ENCODE results near the gene SLX9. TPM values are rescaled to one million over a fixed set of nuclear protein-coding genes. Genes with fewer than 3 reads are reported as not detected.

Gene SLX9, protein sequence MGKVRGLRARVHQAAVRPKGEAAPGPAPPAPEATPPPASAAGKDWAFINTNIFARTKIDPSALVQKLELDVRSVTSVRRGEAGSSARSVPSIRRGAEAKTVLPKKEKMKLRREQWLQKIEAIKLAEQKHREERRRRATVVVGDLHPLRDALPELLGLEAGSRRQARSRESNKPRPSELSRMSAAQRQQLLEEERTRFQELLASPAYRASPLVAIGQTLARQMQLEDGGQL
- 10 to 100 TPM; 60.7 to 64.6 TPM for total RNA-seq

DNA sequence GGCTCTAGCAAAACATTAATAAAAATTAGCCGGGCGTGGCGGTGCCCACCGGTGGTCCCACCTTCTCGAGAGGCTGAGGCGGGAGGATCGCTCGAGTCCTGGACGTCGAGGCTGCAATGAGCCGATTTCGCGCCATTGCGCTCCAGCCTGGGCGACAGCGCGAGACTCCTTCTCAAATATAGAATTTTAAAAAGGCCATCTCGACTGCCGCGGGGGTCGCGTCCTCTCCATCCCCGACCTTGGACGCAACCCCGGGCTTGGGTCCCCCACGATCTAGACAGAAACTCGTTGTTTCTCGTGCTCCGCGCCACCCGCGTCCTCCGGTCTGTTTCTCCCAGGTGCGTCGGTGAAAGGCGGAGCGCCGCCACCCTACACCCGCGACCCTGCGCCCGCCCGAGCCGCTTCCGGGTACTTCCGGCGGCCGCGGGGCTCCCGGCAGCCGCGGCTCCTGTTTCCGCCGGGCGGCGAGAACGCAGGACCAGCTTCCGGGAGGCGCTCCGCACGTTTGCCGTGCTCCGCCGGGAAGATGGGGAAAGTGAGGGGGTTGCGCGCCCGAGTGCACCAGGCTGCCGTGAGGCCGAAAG, at the start of gene SLX9:
Gene SLX9, plus strand, starts transcription at position 498 of the 584 bp plus-strand sequence. Its CDS starts 29 bp downstream, at position 527.
- Mint-ChIP-seq H3K27me3 (no peaks in the 10 kb centered on the region), H3K9me3 (no peaks in the 10 kb centered on the region)

DNA sequence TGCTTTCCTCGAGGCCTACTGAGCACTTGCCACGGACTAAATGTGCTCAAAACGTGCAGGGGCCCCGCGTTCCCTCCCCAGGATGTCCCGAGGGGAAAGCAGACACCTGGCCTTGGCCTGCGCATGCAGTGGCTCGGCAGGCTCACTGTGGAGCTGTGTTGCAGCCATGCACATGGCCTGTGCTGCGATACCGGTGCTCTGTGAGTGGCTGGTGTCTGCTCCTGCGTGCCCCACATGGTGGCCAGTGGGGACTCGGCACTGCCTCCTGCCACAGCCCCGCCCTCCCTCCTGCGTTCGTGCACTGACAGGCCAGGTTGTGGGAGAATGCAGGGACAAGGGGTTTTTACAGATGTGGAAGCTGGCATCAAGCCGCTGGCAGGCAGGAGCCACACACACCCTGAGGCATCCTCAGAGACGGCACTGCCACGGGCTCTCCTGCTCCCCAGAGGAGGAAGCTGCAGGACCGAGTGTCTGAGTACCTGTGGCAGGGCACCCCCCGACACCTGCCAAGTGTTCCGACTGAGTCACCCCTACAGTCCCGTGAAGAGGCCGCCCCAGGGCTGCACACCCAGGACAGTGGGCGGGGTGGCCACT, 49.4 kb upstream of the SLX9 start:
- ChIA-PET POLR2A (interaction anchor here (1.1 kb wide), 1 partner anchor 28 kb away, joined by 3 read pairs; no protein-coding TSS in a partner anchor), CTCF (no interaction called here)
- H3K36me3 Mint-ChIP-seq = peaks cover 2% of the 10 kb centered on the region
- peaks cover 13% of the 10 kb centered on the region for H3K4me1 Mint-ChIP-seq (ENCODE audit: low read depth)
- H3K27me3 Mint-ChIP-seq = no peaks in the 10 kb centered on the region
- peak overlapping the region; percentile 23 for H3K27ac Mint-ChIP-seq
- no peak for DNase-seq
- intact Hi-C loops (cut with micrococcal nuclease) = no loop called here
- no peaks in the 10 kb centered on the region for H3K9me3 Mint-ChIP-seq
- H3K4me3 Mint-ChIP-seq = no peak overlapping the region

More for the DNA sequence above, at the start of gene SLX9:
- Mint-ChIP-seq H3K27ac (peak within 1 kb of the TSS; percentile 79), H3K36me3 (peaks cover 16% of the 10 kb centered on the region), H3K4me3 (peak within 1 kb of the TSS; percentile 82), H3K4me1 (ENCODE audit: low read depth) (peaks cover 36% of the 10 kb centered on the region)
- peak; percentile 88 for DNase-seq
- CTCF ChIA-PET = interaction anchor here (0.9 to 2.9 kb wide), 8 partner anchors 8 to 429 kb away, joined by 3 to 22 read pairs (median 6); no protein-coding TSS in a partner anchor
- POLR2A ChIA-PET = interaction anchor here (0.8 to 2.6 kb wide), 6 partner anchors 12 to 147 kb away, joined by 3 to 13 read pairs (median 4); no protein-coding TSS in a partner anchor
- intact Hi-C loops (cut with micrococcal nuclease) = no loop called here

DNA sequence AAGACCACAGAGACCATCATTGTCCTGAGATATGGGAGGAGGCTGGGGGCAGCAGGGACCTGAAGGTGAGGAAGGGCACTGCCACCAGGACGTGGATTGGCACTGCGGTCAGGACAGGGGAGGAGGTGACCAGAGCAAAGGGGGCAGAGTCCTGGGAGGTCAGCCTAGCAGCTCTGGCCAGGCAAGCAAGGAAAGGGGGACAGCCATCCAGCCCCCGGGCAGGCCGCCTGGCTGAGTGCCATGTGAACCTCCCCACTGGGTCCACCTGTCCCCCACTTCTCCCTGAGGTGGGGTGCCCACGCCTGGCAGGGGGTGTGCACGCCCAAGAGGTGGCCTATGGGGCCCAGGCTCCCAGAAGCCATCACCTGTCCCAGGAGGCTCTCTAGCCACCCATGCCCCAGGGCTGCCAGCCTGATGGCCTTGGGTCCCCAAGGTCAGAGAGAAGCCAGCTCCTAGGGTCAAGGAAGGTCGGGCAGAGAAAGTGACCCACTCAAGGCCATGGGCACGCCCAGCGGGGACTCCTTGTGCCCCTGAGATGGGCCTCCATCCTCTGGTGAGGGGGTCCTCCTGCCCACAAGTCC, 48.8 kb upstream of the SLX9 start:
- Mint-ChIP-seq H3K4me1 (ENCODE audit: low read depth) (peaks cover 13% of the 10 kb centered on the region), H3K36me3 (peaks cover 3% of the 10 kb centered on the region), H3K4me3 (no peak overlapping the region), H3K27me3 (no peaks in the 10 kb centered on the region), H3K9me3 (no peaks in the 10 kb centered on the region), H3K27ac (peak overlapping the region; percentile 23)
- CTCF ChIA-PET = no interaction called here
- intact Hi-C loops (cut with micrococcal nuclease) = no loop called here
- no peak for DNase-seq
- POLR2A ChIA-PET = interaction anchor here (1.1 kb wide), 1 partner anchor 28 kb away, joined by 3 read pairs; no protein-coding TSS in a partner anchor

DNA sequence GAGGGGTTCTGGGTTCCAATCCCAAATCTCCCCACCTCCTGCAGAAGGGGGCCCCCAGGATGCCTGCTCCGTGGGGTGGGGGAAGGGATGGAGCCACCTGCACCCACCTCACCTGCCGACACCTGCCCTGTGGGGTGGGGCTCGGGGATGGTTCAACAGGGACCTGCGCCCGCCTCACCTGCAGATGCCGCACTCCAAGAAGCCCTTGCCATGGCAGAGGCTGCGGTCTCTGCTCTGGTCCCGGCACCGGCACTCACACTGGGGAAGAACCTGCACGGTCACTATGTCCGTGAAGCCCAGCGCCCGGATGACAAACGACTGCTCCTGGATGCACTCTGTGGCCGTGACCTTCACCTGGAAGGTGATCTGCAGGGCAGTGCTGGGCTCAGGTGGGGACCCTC, 48.2 kb upstream of the SLX9 start:
- H3K27me3 Mint-ChIP-seq = no peaks in the 10 kb centered on the region
- ChIA-PET CTCF (interaction anchor here (0.9 to 6.3 kb wide), 6 partner anchors 8 to 382 kb away, joined by 3 to 76 read pairs (median 6); no protein-coding TSS in a partner anchor), POLR2A (no interaction called here)
- intact Hi-C loops (cut with micrococcal nuclease) = loop anchor here (1.0 kb wide), 2 partner anchors 23 to 41 kb away; no protein-coding TSS in a partner anchor
- H3K9me3 Mint-ChIP-seq = no peaks in the 10 kb centered on the region
- DNase-seq = no peak
- no peak overlapping the region for H3K27ac Mint-ChIP-seq
- H3K36me3 Mint-ChIP-seq = peaks cover 6% of the 10 kb centered on the region
- no peak overlapping the region for H3K4me3 Mint-ChIP-seq
- peaks cover 13% of the 10 kb centered on the region for H3K4me1 Mint-ChIP-seq (ENCODE audit: low read depth)

DNA sequence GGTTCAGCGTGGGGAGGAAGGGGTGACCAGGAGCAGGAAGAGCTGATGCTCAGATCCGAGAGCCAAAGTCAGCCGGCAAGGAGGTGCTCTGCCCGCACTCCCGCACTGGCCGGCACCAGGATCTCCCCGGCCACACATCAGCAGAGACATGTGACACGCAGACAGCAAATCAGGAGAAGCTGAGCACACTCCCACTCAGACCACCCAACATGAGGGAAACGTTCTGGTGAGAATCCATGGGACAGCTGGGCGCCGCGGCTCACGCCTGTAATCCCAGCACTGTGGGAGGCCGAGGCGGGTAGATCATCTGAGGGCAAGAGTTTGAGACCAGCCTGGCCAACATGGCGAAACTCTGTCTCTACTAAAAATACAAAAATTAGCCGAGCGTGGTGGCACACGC, 47.7 kb upstream of the SLX9 start:
- CTCF ChIA-PET = interaction anchor here (0.8 to 6.3 kb wide), 10 partner anchors 9 to 382 kb away, joined by 3 to 76 read pairs (median 6); partner anchors contain the start of genes PTTG1IP and SLX9

DNA sequence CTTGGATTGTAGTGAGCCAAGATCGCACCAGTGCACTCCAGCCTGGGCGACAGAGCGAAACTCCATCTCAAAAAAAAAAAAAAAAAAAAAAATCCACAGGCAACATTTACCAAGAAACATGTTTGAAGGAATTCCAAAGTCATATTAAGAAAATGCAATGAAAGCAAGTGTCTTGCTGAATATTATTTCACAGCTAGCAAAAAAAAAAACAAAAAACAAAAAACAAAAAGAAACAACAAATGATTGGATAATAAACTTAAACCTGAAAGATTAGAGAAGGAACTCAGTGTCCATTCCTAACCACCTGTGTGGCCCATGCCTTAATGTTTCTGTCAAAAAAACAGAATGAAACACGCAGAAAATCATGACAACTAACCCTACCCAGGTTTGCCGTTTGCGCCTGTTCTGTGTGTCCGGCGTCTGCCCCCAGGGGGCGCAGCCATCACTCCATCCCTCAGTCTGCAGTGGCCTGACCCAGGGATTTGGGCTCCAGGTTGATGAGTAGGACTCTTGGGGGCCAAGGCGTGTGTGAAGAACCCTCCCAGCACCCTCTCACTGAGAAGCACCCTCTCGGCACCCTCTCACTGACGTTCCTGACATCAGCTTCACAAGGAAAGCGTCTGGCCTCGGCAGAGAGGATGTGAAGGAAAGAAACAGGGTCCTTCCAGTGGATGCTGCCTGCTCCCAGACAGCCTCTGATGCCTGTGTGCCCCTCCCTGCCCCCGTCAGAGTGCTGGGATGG, 47.1 kb upstream of the SLX9 start:
- Mint-ChIP-seq H3K36me3 (peaks cover 5% of the 10 kb centered on the region), H3K4me3 (no peak overlapping the region), H3K9me3 (no peaks in the 10 kb centered on the region), H3K27ac (peak overlapping the region; percentile 54), H3K27me3 (no peaks in the 10 kb centered on the region), H3K4me1 (ENCODE audit: low read depth) (peaks cover 13% of the 10 kb centered on the region)
- intact Hi-C loops (cut with micrococcal nuclease) = loop anchor here (1.0 kb wide), 2 partner anchors 22 to 40 kb away; no protein-coding TSS in a partner anchor
- ChIA-PET CTCF (interaction anchor here (0.8 to 6.3 kb wide), 15 partner anchors 9 to 383 kb away, joined by 3 to 76 read pairs (median 6); partner anchors contain the start of genes PTTG1IP and SLX9), POLR2A (no interaction called here)
- peak; percentile 86 for DNase-seq

More for the DNA sequence above, 47.7 kb upstream of the SLX9 start:
- no peak overlapping the region for H3K4me3 Mint-ChIP-seq
- POLR2A ChIA-PET = no interaction called here
- intact Hi-C loops (cut with micrococcal nuclease) = loop anchor here (1.0 kb wide), 2 partner anchors 22 to 40 kb away; no protein-coding TSS in a partner anchor
- H3K9me3 Mint-ChIP-seq = no peaks in the 10 kb centered on the region
- H3K27ac Mint-ChIP-seq = no peak overlapping the region
- H3K4me1 Mint-ChIP-seq (ENCODE audit: low read depth) = peaks cover 13% of the 10 kb centered on the region
- H3K27me3 Mint-ChIP-seq = no peaks in the 10 kb centered on the region
- peaks cover 5% of the 10 kb centered on the region for H3K36me3 Mint-ChIP-seq
- no peak for DNase-seq

DNA sequence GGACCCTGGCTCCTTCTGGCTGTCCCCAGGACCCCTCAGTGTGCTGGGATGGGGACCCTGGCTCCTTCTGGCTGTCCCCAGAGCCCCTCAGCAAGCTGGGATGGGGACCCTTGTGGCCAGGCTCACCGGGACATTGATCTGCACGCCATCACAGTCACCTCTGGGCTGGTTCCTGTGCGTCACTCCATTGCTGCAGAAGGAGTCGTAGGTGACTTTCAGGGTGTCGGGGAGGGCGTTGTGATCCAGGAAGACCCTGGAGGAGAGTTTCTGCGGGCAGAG, 46.6 kb upstream of the SLX9 start:
- Mint-ChIP-seq H3K27ac (no peak overlapping the region), H3K4me1 (ENCODE audit: low read depth) (peaks cover 13% of the 10 kb centered on the region), H3K27me3 (no peaks in the 10 kb centered on the region), H3K9me3 (no peaks in the 10 kb centered on the region), H3K4me3 (no peak overlapping the region), H3K36me3 (peaks cover 6% of the 10 kb centered on the region)
- intact Hi-C loops (cut with micrococcal nuclease) = no loop called here
- CTCF ChIA-PET = interaction anchor here (0.6 to 6.3 kb wide), 16 partner anchors 10 to 383 kb away, joined by 3 to 76 read pairs (median 6); partner anchors contain the start of genes ITGB2 and PTTG1IP
- DNase-seq = no peak
- POLR2A ChIA-PET = no interaction called here

DNA sequence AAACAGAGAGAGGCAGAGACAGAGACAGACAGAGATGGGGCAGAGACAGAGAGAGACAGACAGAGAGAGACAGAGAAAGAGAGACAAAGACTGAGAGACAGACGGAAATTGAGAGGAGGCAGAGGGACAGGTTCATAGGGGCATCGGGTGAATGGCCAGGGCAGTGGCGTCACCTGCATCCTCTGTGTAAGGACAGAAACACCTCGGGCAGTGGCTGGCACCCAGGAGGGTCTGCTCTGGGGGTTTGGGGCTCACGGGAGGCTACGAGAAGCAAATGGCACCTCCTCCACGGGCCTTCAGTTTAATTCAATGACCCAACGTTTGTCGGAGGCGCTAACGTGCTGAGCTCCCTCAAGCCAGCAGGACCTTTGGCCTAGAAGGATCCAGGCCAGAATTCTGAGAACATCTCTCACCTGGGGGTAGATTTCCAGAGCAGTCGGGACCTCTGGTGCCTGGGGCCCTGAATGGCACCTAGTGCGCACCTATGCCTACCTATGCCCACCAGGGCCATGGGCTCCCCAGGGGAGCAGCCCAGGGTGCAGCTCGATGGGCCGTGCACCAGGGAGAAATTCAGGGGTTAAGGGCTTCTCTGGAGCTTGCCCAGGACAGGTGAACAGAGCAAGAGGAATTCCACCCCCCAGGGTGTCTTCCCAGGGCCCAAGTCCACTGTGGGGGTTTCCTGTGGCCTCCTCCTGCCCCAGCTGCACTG, 45.7 kb upstream of the SLX9 start:
- Mint-ChIP-seq H3K9me3 (no peaks in the 10 kb centered on the region), H3K36me3 (peaks cover 11% of the 10 kb centered on the region), H3K27me3 (no peaks in the 10 kb centered on the region), H3K4me3 (no peak overlapping the region), H3K4me1 (ENCODE audit: low read depth) (peaks cover 13% of the 10 kb centered on the region), H3K27ac (peak overlapping the region; percentile 24)
- POLR2A ChIA-PET = interaction anchor here (1.3 to 1.5 kb wide), 3 partner anchors 13 to 39 kb away, joined by 3 to 9 read pairs (median 4); no protein-coding TSS in a partner anchor
- no peak for DNase-seq
- intact Hi-C loops (cut with micrococcal nuclease) = no loop called here
- CTCF ChIA-PET = interaction anchor here (0.9 to 6.3 kb wide), 14 partner anchors 11 to 383 kb away, joined by 3 to 76 read pairs (median 6); partner anchors contain the start of genes ITGB2, PTTG1IP and UBE2G2

DNA sequence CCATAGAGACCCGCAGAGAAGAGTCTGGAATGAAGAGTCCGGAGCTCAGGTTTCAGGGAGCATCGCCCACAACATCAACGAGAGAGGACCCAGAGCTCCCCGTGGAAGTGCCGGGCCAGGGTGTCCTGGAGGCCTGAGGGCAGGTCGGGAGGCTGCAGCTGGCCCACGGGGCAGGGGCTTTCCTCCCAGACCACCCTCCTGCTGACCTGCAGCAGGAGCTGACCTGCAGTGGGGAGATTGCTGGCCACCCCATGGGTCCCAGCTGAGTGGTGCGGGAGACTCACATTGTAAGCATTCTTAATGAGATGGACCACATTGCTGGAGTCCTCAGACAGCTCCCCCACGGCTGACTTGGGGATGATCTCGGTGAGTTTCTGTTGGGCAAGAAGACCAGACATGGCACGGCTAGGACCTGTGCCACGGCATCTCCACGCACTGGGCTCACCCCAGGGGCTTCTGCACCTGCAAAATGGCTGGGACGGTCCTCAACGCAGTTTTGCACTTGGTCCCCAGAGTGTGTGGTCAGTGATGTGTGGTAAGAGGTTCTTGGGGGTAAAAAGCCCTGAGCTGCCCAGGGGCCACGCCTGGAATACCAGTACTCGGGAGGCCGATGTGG, 45.0 kb upstream of the SLX9 start:
- CTCF ChIA-PET = interaction anchor here (1.0 to 6.3 kb wide), 10 partner anchors 11 to 384 kb away, joined by 3 to 76 read pairs (median 10); partner anchors contain the start of genes PTTG1IP and UBE2G2
- DNase-seq = no peak
- intact Hi-C loops (cut with micrococcal nuclease) = no loop called here
- Mint-ChIP-seq H3K36me3 (peaks cover 14% of the 10 kb centered on the region), H3K4me1 (ENCODE audit: low read depth) (peaks cover 13% of the 10 kb centered on the region), H3K27me3 (no peaks in the 10 kb centered on the region), H3K4me3 (no peak overlapping the region), H3K27ac (no peak overlapping the region), H3K9me3 (no peaks in the 10 kb centered on the region)
- POLR2A ChIA-PET = interaction anchor here (1.3 to 1.5 kb wide), 5 partner anchors 9 to 38 kb away, joined by 3 to 9 read pairs (median 4); no protein-coding TSS in a partner anchor

DNA sequence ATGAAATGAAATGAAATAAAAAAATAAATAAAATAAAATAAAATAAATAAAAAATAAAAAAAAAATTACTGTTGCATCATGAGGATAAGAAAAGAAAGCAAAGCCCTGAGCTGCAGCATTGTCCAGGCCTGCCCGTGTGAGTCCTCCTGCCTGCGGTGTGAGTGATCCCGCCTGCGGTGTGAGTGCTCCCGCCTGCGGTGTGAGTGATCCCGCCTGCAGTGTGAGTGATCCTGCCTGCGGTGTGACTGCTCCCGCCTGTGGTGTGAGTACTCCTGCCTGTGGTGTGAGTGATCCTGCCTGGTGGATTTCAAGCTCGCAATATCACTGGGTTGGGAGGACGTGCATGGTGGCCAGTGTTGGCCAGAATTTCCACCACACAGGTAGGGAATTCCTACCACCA, 44.0 kb upstream of the SLX9 start:
- DNase-seq = no peak
- peak overlapping the region; percentile 9 for H3K27ac Mint-ChIP-seq
- H3K36me3 Mint-ChIP-seq = peaks cover 21% of the 10 kb centered on the region
- H3K27me3 Mint-ChIP-seq = no peaks in the 10 kb centered on the region
- intact Hi-C loops (cut with micrococcal nuclease) = no loop called here
- ChIA-PET CTCF (interaction anchor here (0.6 to 6.3 kb wide), 6 partner anchors 16 to 104 kb away, joined by 3 to 76 read pairs (median 4); partner anchors contain the start of gene ITGB2), POLR2A (interaction anchor here (1.3 to 1.9 kb wide), 3 partner anchors 10 to 36 kb away, joined by 4 read pairs; no protein-coding TSS in a partner anchor)
- no peak overlapping the region for H3K4me3 Mint-ChIP-seq
- no peaks in the 10 kb centered on the region for H3K9me3 Mint-ChIP-seq
- H3K4me1 Mint-ChIP-seq (ENCODE audit: low read depth) = peaks cover 13% of the 10 kb centered on the region
